H7 (cell line): Measurements from ENCODE around the gene SUSD5. TPM values are rescaled to one million over a fixed set of nuclear protein-coding genes. Genes with fewer than 3 reads are reported as not detected.
"Not testable (repeated sequence)": the region's sequence is repeated elsewhere in the genome, so short reads cannot be mapped to it uniquely, and the experiment has no call there.

Experiments used
- DNase-seq: peaks from one replicate; pipeline ENCODE4 v3.0.0; 2012
- H3K27me3 ChIP-seq: 2 replicates; pipeline ENCODE4 v1.6.0; 2011; ENCODE audit warnings: mild to moderate bottlenecking, low read length; ENCODE audit not compliant: control insufficient read depth, insufficient read depth
- H3K36me3 ChIP-seq: replicated peaks from 2 replicates; pipeline ENCODE4 v1.5.1; 2011; ENCODE audit warnings: low read length; ENCODE audit not compliant: control insufficient read depth, insufficient read depth
- H3K4me3 ChIP-seq: 2 replicates; pipeline ENCODE4 v1.5.1; 2011; ENCODE audit warnings: low read depth, mild to moderate bottlenecking, control low read depth, low read length, moderate library complexity; ENCODE audit not compliant: insufficient read depth
- total RNA-seq: library from RNA; depleted of rRNA; stranded (reverse); fragments of >200 nt; shearing (Covaris generic); gene quantifications from 2 replicates; pipeline ENCODE4 v1.2.3, GENCODE V29; 2014

Gene SUSD5
- total RNA-seq, 1 experiment from 2014 or later = 0.59 TPM

GRCh38 chr3:33130144-33130543 lies 88.5 kb downstream of the SUSD5 start:
- no peaks in the 10 kb centered on the region for H3K27me3 ChIP-seq
- DNase-seq = no peak
- no peak overlapping the region for H3K4me3 ChIP-seq
- H3K36me3 ChIP-seq = peaks cover 13% of the 10 kb centered on the region

- DNase-seq = peak; percentile 62
- Histone ChIP-seq H3K4me3 (no peak overlapping the region), H3K36me3 (peaks cover 17% of the 10 kb centered on the region), H3K27me3 (no peaks in the 10 kb centered on the region)
Measured at GRCh38 chr3:33128706-33129105, 89.9 kb downstream of the SUSD5 start.

- DNase-seq = no peak
- Histone ChIP-seq H3K36me3 (peaks cover 19% of the 10 kb centered on the region), H3K4me3 (no peak overlapping the region), H3K27me3 (no peaks in the 10 kb centered on the region)
Measured at GRCh38 chr3:33125840-33126239, 92.8 kb downstream of the SUSD5 start.

- DNase-seq = no peak
- Histone ChIP-seq H3K4me3 (no peak overlapping the region), H3K27me3 (no peaks in the 10 kb centered on the region), H3K36me3 (peaks cover 17% of the 10 kb centered on the region)
Measured at GRCh38 chr3:33124638-33125037, 94.0 kb downstream of the SUSD5 start.

DNA sequence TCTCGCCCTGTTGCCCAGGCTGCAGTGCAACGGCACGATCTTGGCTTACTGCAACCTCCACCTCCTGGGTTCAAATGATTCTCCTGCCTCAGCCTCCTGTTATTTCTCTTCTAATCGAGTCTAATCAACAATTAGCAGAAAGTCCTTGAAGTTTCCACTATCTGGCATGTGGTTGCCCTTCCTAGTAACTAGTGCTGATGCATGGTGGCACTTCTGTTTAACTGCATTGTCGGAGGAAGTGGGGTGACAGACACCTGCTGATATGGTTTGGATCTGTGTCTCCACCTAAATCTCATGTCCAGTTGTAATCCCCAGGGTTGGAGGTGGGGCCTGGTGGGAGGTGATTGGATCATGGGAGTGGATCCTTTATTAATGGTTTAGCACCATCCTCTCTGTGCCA lies 95.6 kb downstream of the SUSD5 start:
- DNase-seq = no peak
- Histone ChIP-seq H3K27me3 (no peaks in the 10 kb centered on the region), H3K36me3 (peaks cover 17% of the 10 kb centered on the region), H3K4me3 (no peak overlapping the region)

- DNase-seq = no peak
- Histone ChIP-seq H3K4me3 (no peak overlapping the region), H3K27me3 (no peaks in the 10 kb centered on the region), H3K36me3 (peaks cover 14% of the 10 kb centered on the region)
Measured at GRCh38 chr3:33119891-33120290, 98.7 kb downstream of the SUSD5 start.

GRCh38 chr3:33117461-33117860 lies 101.1 kb downstream of the SUSD5 start:
- peaks cover 2% of the 10 kb centered on the region for H3K36me3 ChIP-seq
- no peaks in the 10 kb centered on the region for H3K27me3 ChIP-seq
- no peak for DNase-seq
- no peak overlapping the region for H3K4me3 ChIP-seq

DNA sequence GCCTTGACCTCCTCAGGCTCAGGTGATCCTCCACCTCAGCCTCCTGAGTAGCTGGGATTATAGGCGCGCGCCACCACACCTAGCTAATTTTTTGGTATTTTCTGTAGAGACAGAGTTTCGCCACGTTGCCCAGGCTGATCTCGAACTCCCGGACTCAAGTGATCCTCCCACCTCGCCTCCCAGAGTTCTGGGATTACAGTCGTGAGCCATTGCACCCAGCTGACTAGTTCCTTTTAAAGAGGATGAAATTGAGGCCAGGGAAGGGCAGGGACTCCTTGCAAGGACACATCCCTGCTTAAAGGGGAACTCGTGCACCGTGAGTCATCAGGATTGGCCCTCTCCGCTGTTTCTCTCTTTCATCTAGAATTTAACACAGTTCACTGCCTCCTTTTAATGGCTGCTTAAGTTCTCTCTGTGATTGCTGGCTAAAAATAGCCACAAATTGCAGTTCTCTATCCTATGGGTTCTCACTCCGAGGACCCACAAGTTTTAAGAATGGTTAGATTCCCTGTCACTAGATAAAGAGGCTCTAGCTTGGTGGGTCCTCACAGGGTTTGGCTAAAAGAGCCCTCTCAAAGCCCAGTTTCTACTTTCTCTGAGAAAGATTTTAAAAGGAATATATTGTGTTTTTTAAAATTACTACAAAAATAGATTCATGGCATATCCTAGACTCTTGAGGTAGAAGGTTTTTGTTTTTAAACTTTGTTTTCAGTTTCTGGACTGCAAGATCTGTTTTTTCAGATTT lies 103.4 kb downstream of the SUSD5 start:
- H3K4me3 ChIP-seq = peak overlapping the region; percentile 97; the same call in 1 of the 2 replicates
- DNase-seq = no peak
- H3K27me3 ChIP-seq = no peaks in the 10 kb centered on the region
- no peaks in the 10 kb centered on the region; the same call in 1 of the 2 replicates for H3K36me3 ChIP-seq

DNA sequence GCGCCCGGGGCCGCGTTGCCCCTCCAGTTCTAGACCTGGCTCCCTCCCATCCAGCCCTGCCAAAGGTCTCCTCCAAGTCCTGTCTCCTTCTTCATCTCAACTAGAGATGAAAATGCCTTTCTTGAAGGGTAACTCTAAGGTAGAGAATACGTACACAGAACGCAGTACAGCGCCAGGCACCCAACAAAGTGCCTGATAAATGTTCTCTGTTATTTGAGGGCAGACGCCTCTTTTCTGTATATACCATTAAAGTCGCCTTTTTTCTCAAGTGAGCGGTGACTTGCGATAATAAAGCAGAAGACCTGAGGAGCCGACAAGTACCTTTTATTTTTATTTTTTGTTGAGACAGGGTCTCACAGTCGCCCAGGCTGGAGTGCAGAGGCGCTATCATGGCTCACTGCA lies 104.0 kb downstream of the SUSD5 start:
- Histone ChIP-seq H3K4me3 (peak overlapping the region; percentile 97), H3K27me3 (no peaks in the 10 kb centered on the region), H3K36me3 (no peaks in the 10 kb centered on the region; the same call in 1 of the 2 replicates)
- no peak for DNase-seq

DNA sequence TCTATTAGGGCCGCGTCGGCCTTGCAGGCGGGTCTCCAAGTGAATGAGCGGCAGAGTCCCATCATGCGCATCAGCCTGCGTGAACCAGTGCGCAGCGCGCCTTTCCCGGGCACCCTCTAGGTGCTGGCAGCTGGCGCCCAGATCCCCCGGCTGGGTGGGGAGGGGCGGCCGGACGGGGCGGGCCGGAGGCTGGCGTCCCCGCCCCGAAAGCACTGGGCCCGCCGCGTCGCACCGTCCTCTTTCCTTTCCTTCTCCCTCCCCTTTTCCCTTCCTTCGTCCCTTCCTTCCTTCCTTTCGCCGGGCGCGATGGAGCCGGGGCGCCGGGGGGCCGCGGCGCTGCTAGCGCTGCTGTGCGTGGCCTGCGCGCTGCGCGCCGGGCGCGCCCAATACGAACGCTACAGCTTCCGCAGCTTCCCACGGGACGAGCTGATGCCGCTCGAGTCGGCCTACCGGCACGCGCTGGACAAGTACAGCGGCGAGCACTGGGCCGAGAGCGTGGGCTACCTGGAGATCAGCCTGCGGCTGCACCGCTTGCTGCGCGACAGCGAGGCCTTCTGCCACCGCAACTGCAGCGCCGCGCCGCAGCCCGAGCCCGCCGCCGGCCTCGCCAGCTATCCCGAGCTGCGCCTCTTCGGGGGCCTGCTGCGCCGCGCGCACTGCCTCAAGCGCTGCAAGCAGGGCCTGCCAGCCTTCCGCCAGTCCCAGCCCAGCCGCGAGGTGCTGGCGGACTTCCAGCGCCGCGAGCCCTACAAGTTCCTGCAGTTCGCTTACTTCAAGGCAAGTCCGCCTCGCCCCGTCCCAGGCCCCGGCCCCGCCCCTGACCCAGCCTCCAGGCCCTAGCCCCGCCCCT lies 104.6 kb downstream of the SUSD5 start, which contains the start of gene CRTAP:
Gene CRTAP (plus strand): TSS at position 243 of the 850 bp plus-strand sequence. CDS start 64 bp downstream, at position 307.
- peak within 1 kb of the TSS; percentile 97 for H3K4me3 ChIP-seq
- H3K36me3 ChIP-seq = no peaks in the 10 kb centered on the region; the same call in 1 of the 2 replicates
- no peaks in the 10 kb centered on the region for H3K27me3 ChIP-seq
- peak; percentile 95 for DNase-seq

DNA sequence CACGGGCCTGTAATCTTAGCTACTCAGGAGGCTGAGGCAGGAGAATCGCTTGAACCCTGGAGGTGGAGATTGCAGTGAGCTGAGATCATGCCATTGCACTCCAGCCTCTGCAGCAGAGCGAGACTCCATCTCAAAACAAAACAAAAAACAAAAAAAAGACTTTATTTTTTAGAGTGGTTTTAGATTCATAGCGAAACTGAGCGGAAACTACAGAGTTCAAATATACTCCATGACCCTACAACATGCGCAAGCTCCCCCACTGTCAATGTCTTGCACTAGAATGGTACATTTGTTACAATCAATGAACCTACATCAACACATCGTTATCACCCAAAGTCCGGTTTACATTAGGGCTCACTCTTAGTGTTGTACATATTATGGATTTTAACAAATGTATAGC lies 107.0 kb downstream of the SUSD5 start:
- Histone ChIP-seq H3K36me3 (no peaks in the 10 kb centered on the region), H3K27me3 (no peaks in the 10 kb centered on the region), H3K4me3 (no peak overlapping the region)
- DNase-seq = no peak

DNA sequence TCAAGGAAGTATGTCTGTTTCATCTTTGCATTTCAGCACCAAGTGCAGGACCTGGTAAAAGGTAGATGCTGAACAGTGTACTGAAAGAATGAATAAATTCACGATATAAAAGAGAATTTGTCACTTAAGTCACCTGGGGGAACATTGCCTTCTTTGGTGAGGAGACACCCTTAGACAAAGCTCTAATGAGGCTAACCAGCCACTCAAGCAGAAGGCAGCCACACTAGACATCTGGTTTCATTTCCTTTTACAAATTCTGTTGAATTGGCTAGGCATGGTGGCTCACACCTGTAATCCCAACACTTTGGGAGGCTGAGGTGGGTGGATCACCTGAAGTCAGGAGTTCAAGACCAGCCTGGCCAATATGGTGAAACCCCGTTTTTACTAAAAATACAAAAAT lies 111.8 kb downstream of the SUSD5 start:
- DNase-seq, H3K36me3 ChIP-seq, H3K4me3 ChIP-seq, H3K27me3 ChIP-seq: not testable (repeated sequence)

DNA sequence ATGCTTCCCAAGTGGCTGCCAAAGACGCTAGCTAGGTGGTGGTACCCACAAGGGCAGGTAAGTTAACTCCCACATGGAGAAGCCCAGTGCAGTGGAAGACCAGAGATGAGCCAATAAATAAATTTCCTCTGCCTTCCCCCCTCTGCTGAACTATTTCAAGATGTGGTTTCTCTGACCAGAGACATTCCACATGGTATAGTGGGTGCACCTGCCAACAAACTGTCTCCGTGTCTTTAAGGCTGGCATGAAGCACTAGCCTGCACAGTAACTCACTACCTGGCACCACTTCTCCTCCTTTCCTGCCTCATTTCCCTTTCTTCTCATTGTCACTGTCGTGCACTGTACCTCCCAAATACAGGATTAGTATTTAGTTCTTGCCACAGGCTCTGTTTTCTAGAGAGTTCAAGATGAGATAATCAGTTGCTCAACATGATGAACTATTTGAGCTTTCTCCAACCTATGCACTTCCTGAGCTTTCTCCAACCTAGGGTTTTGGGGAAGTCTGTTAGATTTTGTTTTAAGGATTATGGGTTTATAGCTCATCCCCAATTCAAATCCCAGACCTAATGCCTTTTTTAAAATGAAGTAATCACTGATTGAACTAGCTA lies 113.2 kb downstream of the SUSD5 start:
- no peak overlapping the region for H3K4me3 ChIP-seq
- no peak for DNase-seq

GRCh38 chr3:33104803-33105202 lies 113.8 kb downstream of the SUSD5 start:
- H3K27me3 ChIP-seq = no peaks in the 10 kb centered on the region
- no peak for DNase-seq
- no peak overlapping the region for H3K4me3 ChIP-seq
- H3K36me3 ChIP-seq = no peaks in the 10 kb centered on the region

More for the DNA sequence above, 113.2 kb downstream of the SUSD5 start:
- Histone ChIP-seq H3K27me3 (no peaks in the 10 kb centered on the region), H3K36me3 (no peaks in the 10 kb centered on the region)
